ENCODE measurements around the gene SDK2.

Gene SDK2

GRCh38 chr17:73609060-73609459, 35.2 kb downstream of the SDK2 start:
- no peak for DNase-seq

- no peak for DNase-seq
These were observed 38.8 kb downstream of the SDK2 start for GRCh38 chr17:73605444-73605843.

GRCh38 chr17:73604476-73604875, 39.8 kb downstream of the SDK2 start:
- DNase-seq: no peak

GRCh38 chr17:73603971-73604370, 40.3 kb downstream of the SDK2 start:
- no peak for DNase-seq

GRCh38 chr17:73600103-73600871, 44.0 kb downstream of the SDK2 start:
- no peak for DNase-seq

GRCh38 chr17:73599599-73599998, 44.6 kb downstream of the SDK2 start:
- DNase-seq: no peak

GRCh38 chr17:73598212-73598611, 46.0 kb downstream of the SDK2 start:
- DNase-seq: no peak

GRCh38 chr17:73595931-73596330, 48.3 kb downstream of the SDK2 start:
- DNase-seq: no peak

GRCh38 chr17:73595479-73595878, 48.8 kb downstream of the SDK2 start:
- no peak for DNase-seq

- DNase-seq: no peak
These were observed 49.2 kb downstream of the SDK2 start for GRCh38 chr17:73595068-73595467.

GRCh38 chr17:73594598-73594997, 49.6 kb downstream of the SDK2 start:
- no peak for DNase-seq

- DNase-seq: no peak
These were observed 50.2 kb downstream of the SDK2 start for GRCh38 chr17:73594025-73594424.

GRCh38 chr17:73593249-73593965, 50.8 kb downstream of the SDK2 start:
- no peak for DNase-seq

GRCh38 chr17:73592501-73592961, 51.7 kb downstream of the SDK2 start:
- DNase-seq: no peak

- no peak for DNase-seq
These were observed 52.2 kb downstream of the SDK2 start for GRCh38 chr17:73592079-73592415.

- DNase-seq: no peak
These were observed 52.8 kb downstream of the SDK2 start for GRCh38 chr17:73591296-73592078.

GRCh38 chr17:73589363-73589980, 54.8 kb downstream of the SDK2 start:
- DNase-seq: no peak

GRCh38 chr17:73588891-73589290, 55.4 kb downstream of the SDK2 start:
- no peak for DNase-seq

GRCh38 chr17:73588301-73588846, 55.9 kb downstream of the SDK2 start:
- DNase-seq: no peak

- no peak for DNase-seq
These were observed 57.2 kb downstream of the SDK2 start for GRCh38 chr17:73586921-73587602.

GRCh38 chr17:73586275-73586832, 57.9 kb downstream of the SDK2 start:
- no peak for DNase-seq

- DNase-seq: no peak
These were observed 58.7 kb downstream of the SDK2 start for GRCh38 chr17:73585583-73585982.

Measured in hippocampal formation (tissue), 2 donors.